ENCODE results near the gene TRAPPC2B.
"Not testable (repeated sequence)": the region's sequence is repeated elsewhere in the genome, so short reads cannot be mapped to it uniquely, and the experiment has no call there.

TRAPPC2B gene

GRCh38 chr19:57374647-57375046 is 11.3 kb downstream of the TRAPPC2B start:
- DNase-seq = not testable (repeated sequence)

GRCh38 chr19:57376151-57376550 is 12.8 kb downstream of the TRAPPC2B start:
- no peak for DNase-seq

GRCh38 chr19:57377498-57378146 is 14.3 kb downstream of the TRAPPC2B start:
- DNase-seq = no peak

- DNase-seq = no peak
Measured at GRCh38 chr19:57380923-57381322, 17.6 kb downstream of the TRAPPC2B start.

GRCh38 chr19:57382806-57383488 is 19.6 kb downstream of the TRAPPC2B start:
- DNase-seq = no peak

- DNase-seq = no peak
Measured at GRCh38 chr19:57389194-57389729, 25.9 kb downstream of the TRAPPC2B start.

- DNase-seq = peak; percentile 98
Measured at GRCh38 chr19:57389730-57390598, 26.6 kb downstream of the TRAPPC2B start, which contains the start of gene ZNF548. Gene ZNF548, plus strand, starts transcription at chr19:57389854. Its CDS starts 246 bp downstream, at chr19:57390100.

GRCh38 chr19:57395710-57396109 is 32.4 kb downstream of the TRAPPC2B start:
- no peak for DNase-seq

- no peak for DNase-seq
Measured at GRCh38 chr19:57398868-57399267, 35.5 kb downstream of the TRAPPC2B start.

GRCh38 chr19:57403737-57404563 is 40.6 kb downstream of the TRAPPC2B start:
- no peak for DNase-seq

GRCh38 chr19:57406516-57407123 is 43.3 kb downstream of the TRAPPC2B start:
- DNase-seq = peak; percentile 36

- DNase-seq = peak; percentile 67
Measured at GRCh38 chr19:57410877-57411671, 47.7 kb downstream of the TRAPPC2B start, which contains the start of gene ZNF17. Gene ZNF17, plus strand, starts transcription at chr19:57411161. Its CDS starts 2,455 bp downstream, at chr19:57413616.

Measured in NCI-H1048 (cell line).